Progenitor cell of endocrine pancreas (in vitro differentiated cells): ENCODE measurements around the gene COG5. TPM values are rescaled to one million over a fixed set of nuclear protein-coding genes. Genes with fewer than 3 reads are reported as not detected.

ENCODE experiments used
- DNase-seq: peaks from one replicate; pipeline ENCODE4 v3.0.0; 2021; ENCODE audit warnings: low spot score; ENCODE audit not compliant: unreplicated experiment
- H3K27ac Mint-ChIP-seq: 2 replicates; pipeline ENCODE4 v1.8.0; 2021; ENCODE audit warnings: mild to moderate bottlenecking, moderate library complexity, mixed read lengths
- H3K27me3 Mint-ChIP-seq: 2 replicates; pipeline ENCODE4 v1.8.0; 2021; ENCODE audit warnings: mixed read lengths
- H3K36me3 Mint-ChIP-seq: 2 replicates; pipeline ENCODE4 v1.8.0; 2022; ENCODE audit warnings: mixed read lengths; ENCODE audit not compliant: insufficient read depth
- H3K4me1 Mint-ChIP-seq: 2 replicates; pipeline ENCODE4 v1.8.0; 2021; ENCODE audit warnings: low read depth, mixed read lengths
- H3K4me3 Mint-ChIP-seq: 2 replicates; pipeline ENCODE4 v1.8.0; 2021; ENCODE audit warnings: low read depth, mild to moderate bottlenecking, moderate library complexity, mixed read lengths
- H3K9me3 Mint-ChIP-seq: 2 replicates; pipeline ENCODE4 v1.8.0; 2021; ENCODE audit warnings: low read depth, mixed read lengths
- CTCF ChIP-seq: fragments of 200-600 bp; sonication (generic); IDR thresholded peaks from one replicate; pipeline ENCODE4 v1.5.0; 2021; ENCODE audit warnings: antibody characterized with exemption, mild to moderate bottlenecking; ENCODE audit not compliant: unreplicated experiment
- long read RNA-seq: library from polyadenylated mRNA; unstranded; transcript quantifications from one replicate; pipeline ENCODE4 v2.0.0, GENCODE V29; 2020
- total RNA-seq: library from RNA; stranded (reverse); gene quantifications from 2 replicates; pipeline ENCODE4 v1.2.1, GENCODE V29; 2021

COG5 gene
- total RNA-seq: 49.0 and 49.5 TPM in 2 replicates
- long read RNA-seq, full-length matches to known transcripts: 116 of 161 reads
- long read RNA-seq, partial matches to known transcripts: 17 of 161 reads
- long read RNA-seq, other reads (novel, unspliced or antisense): 28 of 161 reads

DNA sequence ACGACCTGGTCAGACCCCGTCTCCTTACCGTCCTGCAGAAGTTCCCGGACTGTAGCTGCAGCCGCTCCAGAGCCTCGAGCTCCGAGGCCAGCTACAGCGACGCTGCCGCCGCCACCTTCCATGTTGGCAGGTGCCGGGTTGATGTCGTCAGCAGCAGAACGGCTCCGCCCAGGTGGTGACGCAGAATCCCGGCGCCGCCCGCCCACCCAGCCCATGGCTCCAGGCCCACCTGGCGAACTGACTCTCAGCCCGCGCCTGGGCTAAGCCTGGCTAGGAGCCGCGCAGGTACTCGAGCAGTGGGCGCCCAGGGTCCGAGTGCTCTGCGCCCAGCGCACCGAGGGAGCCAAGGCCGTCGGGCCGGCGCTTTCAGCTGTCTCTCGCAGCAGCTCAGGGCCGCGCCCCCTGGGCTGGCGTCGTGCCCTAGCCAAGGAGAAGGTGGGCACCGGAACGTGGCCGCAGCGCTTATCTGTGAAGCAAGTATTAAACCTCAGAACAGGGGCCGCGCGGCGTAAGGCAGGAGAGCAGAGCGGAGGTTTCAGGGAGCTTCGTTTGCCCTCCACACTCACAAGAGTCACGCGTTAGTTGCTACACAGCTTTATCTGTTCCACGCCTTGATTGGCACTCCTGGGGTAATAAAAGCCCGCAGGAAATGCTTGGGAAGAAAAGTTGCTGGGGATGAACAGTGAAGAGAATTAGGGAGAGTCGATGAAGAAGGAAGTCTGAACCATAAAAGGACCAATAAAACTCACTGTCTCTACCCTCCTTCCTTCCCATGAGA lies at the start of gene COG5, which contains the start of gene DUS4L:
COG5 (minus strand) TSS at position 146 of the 778 bp plus-strand sequence; CDS start at position 122, 24 bp downstream.
DUS4L (plus strand) TSS at position 197 of the 778 bp plus-strand sequence. CDS start 3,100 bp downstream, outside the sequence.
- TF ChIP-seq CTCF: no peak
- peak within 1 kb of the TSS; percentile 82 for H3K4me3 Mint-ChIP-seq
- H3K4me1 Mint-ChIP-seq: peaks cover 37% of the 10 kb centered on the region
- no peaks in the 10 kb centered on the region for H3K9me3 Mint-ChIP-seq
- H3K27ac Mint-ChIP-seq: peak within 1 kb of the TSS; percentile 92
- DNase-seq: peak; percentile 68
- H3K36me3 Mint-ChIP-seq: no peaks in the 10 kb centered on the region
- H3K27me3 Mint-ChIP-seq: no peaks in the 10 kb centered on the region

- no peaks in the 10 kb centered on the region for H3K9me3 Mint-ChIP-seq
- DNase-seq: no peak
- no peak for TF ChIP-seq CTCF
- H3K4me3 Mint-ChIP-seq: no peak overlapping the region
- peaks cover 9% of the 10 kb centered on the region for H3K36me3 Mint-ChIP-seq
- no peaks in the 10 kb centered on the region for H3K27me3 Mint-ChIP-seq
- peaks cover 1% of the 10 kb centered on the region for H3K4me1 Mint-ChIP-seq
- H3K27ac Mint-ChIP-seq: no peak overlapping the region
Measured at GRCh38 chr7:107613439-107613838, 49.7 kb upstream of the COG5 start.

GRCh38 chr7:107610323-107610722 lies 46.6 kb upstream of the COG5 start:
- no peak overlapping the region for H3K27ac Mint-ChIP-seq
- H3K4me3 Mint-ChIP-seq: no peak overlapping the region
- no peaks in the 10 kb centered on the region for H3K27me3 Mint-ChIP-seq
- TF ChIP-seq CTCF: no peak
- no peak for DNase-seq
- H3K9me3 Mint-ChIP-seq: no peaks in the 10 kb centered on the region
- H3K4me1 Mint-ChIP-seq: peaks cover 1% of the 10 kb centered on the region
- peaks cover 9% of the 10 kb centered on the region for H3K36me3 Mint-ChIP-seq

DNA sequence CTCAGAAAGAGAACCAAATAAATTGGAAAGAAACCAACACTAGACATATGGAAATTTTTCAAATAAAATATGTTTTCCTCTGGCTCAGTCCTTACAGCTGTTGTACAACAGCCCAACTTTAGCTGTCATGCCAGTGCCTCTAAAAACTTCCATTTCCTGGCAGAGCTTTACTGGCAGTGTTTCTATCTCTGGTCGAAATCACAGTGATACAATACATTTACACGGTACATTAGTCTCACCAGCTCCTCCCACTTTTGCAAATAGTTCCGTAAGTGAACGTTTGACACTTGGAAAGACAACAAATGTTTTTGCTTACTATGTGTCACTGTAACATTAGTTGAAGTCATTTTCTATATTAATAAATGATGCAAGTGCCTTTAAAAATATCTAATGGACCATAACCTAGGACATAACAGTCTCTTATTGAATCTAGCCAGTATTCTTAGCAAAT lies 46.1 kb upstream of the COG5 start:
- no peaks in the 10 kb centered on the region for H3K9me3 Mint-ChIP-seq
- H3K27me3 Mint-ChIP-seq: no peaks in the 10 kb centered on the region
- TF ChIP-seq CTCF: no peak
- H3K36me3 Mint-ChIP-seq: peaks cover 7% of the 10 kb centered on the region
- H3K4me3 Mint-ChIP-seq: no peak overlapping the region
- DNase-seq: no peak
- peaks cover 1% of the 10 kb centered on the region for H3K4me1 Mint-ChIP-seq
- no peak overlapping the region for H3K27ac Mint-ChIP-seq

- peaks cover 9% of the 10 kb centered on the region for H3K4me1 Mint-ChIP-seq
- no peaks in the 10 kb centered on the region for H3K27me3 Mint-ChIP-seq
- DNase-seq: no peak
- peaks cover 2% of the 10 kb centered on the region for H3K36me3 Mint-ChIP-seq
- no peak for TF ChIP-seq CTCF
- H3K9me3 Mint-ChIP-seq: no peaks in the 10 kb centered on the region
- no peak overlapping the region for H3K4me3 Mint-ChIP-seq
- no peak overlapping the region for H3K27ac Mint-ChIP-seq
Measured at GRCh38 chr7:107606303-107606702, 42.6 kb upstream of the COG5 start.
